Activated T-helper 1 cell treated with anti-CD3 and anti-CD28 coated beads, Interleukin-12 subunit alpha, Interleukin-12 subunit beta, Interleukin-2, Interleukin-4 antibody, amounts not matched to agents 30 ng/mL and 10 ng/mL and 1 ng/mL, durations not matched to agents 14 hours and 24 hours and 36 hours (primary cell): Measurements from ENCODE around the gene TNS4. TPM values are rescaled to one million over a fixed set of nuclear protein-coding genes. Genes with fewer than 3 reads are reported as not detected.

Experiments
- DNase-seq: peaks from one replicate; pipeline ENCODE4 v3.0.0; 2021; ENCODE audit warnings: low spot score
- H3K27ac Mint-ChIP-seq: one replicate; pipeline ENCODE4 v1.8.0; 2021; ENCODE audit warnings: mild to moderate bottlenecking, mixed read lengths
- H3K27me3 Mint-ChIP-seq: one replicate; pipeline ENCODE4 v1.8.0; 2022; ENCODE audit warnings: mild to moderate bottlenecking, moderate library complexity, mixed read lengths; ENCODE audit not compliant: insufficient read depth
- H3K36me3 Mint-ChIP-seq: one replicate; pipeline ENCODE4 v1.8.0; 2021; ENCODE audit warnings: low read depth, mixed read lengths
- H3K4me1 Mint-ChIP-seq: one replicate; pipeline ENCODE4 v1.8.0; 2021; ENCODE audit warnings: low read depth, mixed read lengths
- H3K4me3 Mint-ChIP-seq: one replicate; pipeline ENCODE4 v1.8.0; 2021; ENCODE audit warnings: mild to moderate bottlenecking, moderate library complexity, mixed read lengths
- H3K9me3 Mint-ChIP-seq: one replicate; pipeline ENCODE4 v1.8.0; 2021; ENCODE audit warnings: mixed read lengths
- intact Hi-C: fragments of 100-400 bp; cut with micrococcal nuclease; formaldehyde crosslinking; loops from one replicate; pipeline ENCODE4 v1.15.1; 2024
- total RNA-seq: library from RNA; stranded (reverse); gene quantifications from 2 replicates; pipeline ENCODE4 v1.2.3, GENCODE V29; 2022

Gene TNS4
- total RNA-seq, 1 donor from 2014 or later = 14.5 TPM

DNA sequence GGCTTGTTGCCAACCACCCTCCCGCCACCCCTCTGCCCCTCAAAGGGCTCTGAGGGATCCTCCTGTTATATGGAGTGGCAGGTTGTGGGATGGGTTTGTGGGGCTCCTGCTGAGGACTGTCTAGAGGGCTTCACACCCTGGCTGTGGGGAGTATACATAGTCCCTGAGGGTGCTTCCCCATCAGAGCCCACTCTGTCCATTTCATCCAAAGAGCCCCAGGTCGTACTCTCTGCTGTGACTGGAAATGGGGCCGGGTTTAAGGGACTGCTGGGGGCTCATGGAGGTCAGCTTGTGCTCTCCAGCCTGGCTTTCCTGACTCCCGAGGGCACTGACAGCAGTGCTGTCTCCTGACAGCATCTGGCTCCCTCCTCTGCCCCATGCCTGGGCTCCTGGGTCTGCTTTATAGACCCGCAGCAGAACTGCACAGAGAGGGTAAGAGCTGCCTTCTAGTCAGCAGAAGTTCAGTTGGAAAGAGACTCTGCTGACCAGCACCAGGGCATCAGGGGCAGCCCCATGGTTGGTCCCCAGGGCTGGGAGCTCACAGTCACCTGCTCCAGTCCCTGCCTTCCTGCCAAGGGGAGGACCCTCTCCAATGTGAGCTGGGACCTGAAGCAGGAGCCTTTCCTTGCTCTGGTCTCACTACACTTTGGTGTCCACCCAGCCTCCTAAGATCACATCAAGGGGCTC is 17.8 kb upstream of the TNS4 start:
- Mint-ChIP-seq H3K9me3 (peaks cover 8% of the 10 kb centered on the region), H3K27ac (peak overlapping the region; percentile 80), H3K4me3 (peak overlapping the region; percentile 80), H3K4me1 (peaks cover 96% of the 10 kb centered on the region), H3K27me3 (no peaks in the 10 kb centered on the region), H3K36me3 (peaks cover 45% of the 10 kb centered on the region)
- intact Hi-C loops = no loop called here
- no peak for DNase-seq

GRCh38 chr17:40518401-40519088 is 17.1 kb upstream of the TNS4 start:
- H3K27ac Mint-ChIP-seq = peak overlapping the region; percentile 80
- no peak for DNase-seq
- H3K4me3 Mint-ChIP-seq = peak overlapping the region; percentile 80
- H3K36me3 Mint-ChIP-seq = peaks cover 40% of the 10 kb centered on the region
- peaks cover 4% of the 10 kb centered on the region for H3K9me3 Mint-ChIP-seq
- H3K27me3 Mint-ChIP-seq = no peaks in the 10 kb centered on the region
- peaks cover 97% of the 10 kb centered on the region for H3K4me1 Mint-ChIP-seq
- intact Hi-C loops = no loop called here

- Mint-ChIP-seq H3K9me3 (no peaks in the 10 kb centered on the region), H3K27ac (peak overlapping the region; percentile 70), H3K27me3 (no peaks in the 10 kb centered on the region), H3K4me3 (peak overlapping the region; percentile 80), H3K36me3 (peaks cover 34% of the 10 kb centered on the region), H3K4me1 (peaks cover 91% of the 10 kb centered on the region)
- no peak for DNase-seq
- intact Hi-C loops = no loop called here
Measured at GRCh38 chr17:40517981-40518380, 16.6 kb upstream of the TNS4 start.

DNA sequence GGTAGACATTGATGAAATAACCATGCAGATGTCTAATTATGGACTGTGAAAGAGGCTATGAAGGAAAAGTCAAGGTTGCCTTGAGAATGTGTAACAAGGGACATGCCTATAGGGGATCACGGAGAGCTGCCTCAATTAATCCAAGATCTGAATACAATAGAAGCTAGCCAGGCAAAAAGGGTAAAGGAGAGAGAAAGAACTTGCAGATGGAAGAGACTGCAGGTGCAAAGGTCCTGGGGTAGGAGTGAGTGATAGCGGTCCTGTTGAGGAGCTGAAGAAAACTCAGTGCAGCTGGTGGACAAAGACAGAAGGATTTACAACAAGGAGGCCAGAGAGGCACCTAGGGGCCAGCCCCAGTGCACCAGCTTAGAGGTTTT is 15.9 kb upstream of the TNS4 start:
- Mint-ChIP-seq H3K4me1 (peaks cover 84% of the 10 kb centered on the region), H3K4me3 (peak overlapping the region; percentile 84), H3K27me3 (no peaks in the 10 kb centered on the region), H3K27ac (peak overlapping the region; percentile 97), H3K36me3 (peaks cover 27% of the 10 kb centered on the region), H3K9me3 (no peaks in the 10 kb centered on the region)
- DNase-seq = no peak
- intact Hi-C loops = no loop called here

GRCh38 chr17:40516581-40517285 is 15.3 kb upstream of the TNS4 start:
- intact Hi-C loops = loop anchor here (1.0 kb wide), 2 partner anchors 15 to 36 kb away; no protein-coding TSS in a partner anchor
- peak; percentile 78 for DNase-seq
- Mint-ChIP-seq H3K4me3 (peak overlapping the region; percentile 84), H3K27me3 (no peaks in the 10 kb centered on the region), H3K9me3 (no peaks in the 10 kb centered on the region), H3K36me3 (peaks cover 22% of the 10 kb centered on the region), H3K4me1 (peaks cover 79% of the 10 kb centered on the region), H3K27ac (peak overlapping the region; percentile 97)

DNA sequence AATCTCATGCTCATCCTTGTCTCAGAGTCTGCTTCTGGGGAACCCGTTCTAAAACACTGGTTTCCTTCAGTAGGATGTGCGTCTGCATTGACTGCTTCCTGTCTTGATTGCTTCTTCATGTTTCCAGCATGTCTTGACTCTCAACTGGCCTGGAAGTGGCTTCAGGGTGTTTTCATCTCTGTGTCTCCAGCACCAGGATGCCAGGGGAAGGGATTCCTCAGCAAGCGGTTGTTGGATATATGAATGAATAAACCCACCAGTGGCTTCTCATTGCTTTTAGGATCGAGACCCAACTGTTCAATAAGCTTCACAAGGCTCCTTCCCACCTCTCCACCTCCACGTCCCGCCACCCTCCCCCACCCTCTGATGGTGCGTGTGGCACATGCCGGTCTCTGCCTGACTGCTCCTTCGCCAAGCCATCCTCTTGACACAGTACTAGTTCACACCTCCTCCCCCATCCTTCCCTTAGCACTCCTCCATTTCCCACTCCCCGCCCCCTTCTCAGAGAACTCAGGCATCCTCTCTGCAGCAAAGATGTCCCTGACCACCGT is 14.1 kb upstream of the TNS4 start:
- peak; percentile 47 for DNase-seq
- H3K4me3 Mint-ChIP-seq = peak overlapping the region; percentile 84
- peaks cover 67% of the 10 kb centered on the region for H3K4me1 Mint-ChIP-seq
- H3K36me3 Mint-ChIP-seq = peaks cover 13% of the 10 kb centered on the region
- intact Hi-C loops = loop anchor here (1.0 kb wide), 2 partner anchors 16 to 35 kb away; no protein-coding TSS in a partner anchor
- peak overlapping the region; percentile 97 for H3K27ac Mint-ChIP-seq
- no peaks in the 10 kb centered on the region for H3K27me3 Mint-ChIP-seq
- no peaks in the 10 kb centered on the region for H3K9me3 Mint-ChIP-seq

GRCh38 chr17:40515011-40515410 is 13.6 kb upstream of the TNS4 start:
- Mint-ChIP-seq H3K36me3 (peaks cover 13% of the 10 kb centered on the region), H3K4me3 (peak overlapping the region; percentile 84), H3K4me1 (peaks cover 62% of the 10 kb centered on the region), H3K9me3 (no peaks in the 10 kb centered on the region), H3K27me3 (no peaks in the 10 kb centered on the region), H3K27ac (peak overlapping the region; percentile 97)
- DNase-seq = no peak
- intact Hi-C loops = no loop called here

- Mint-ChIP-seq H3K9me3 (no peaks in the 10 kb centered on the region), H3K36me3 (peaks cover 9% of the 10 kb centered on the region), H3K4me1 (peaks cover 55% of the 10 kb centered on the region), H3K4me3 (peak overlapping the region; percentile 13), H3K27me3 (no peaks in the 10 kb centered on the region), H3K27ac (peak overlapping the region; percentile 56)
- intact Hi-C loops = no loop called here
- DNase-seq = no peak
Measured at GRCh38 chr17:40514013-40514875, 12.8 kb upstream of the TNS4 start.

GRCh38 chr17:40511667-40512220 is 10.3 kb upstream of the TNS4 start:
- intact Hi-C loops = no loop called here
- no peak overlapping the region for H3K27ac Mint-ChIP-seq
- peaks cover 33% of the 10 kb centered on the region for H3K4me1 Mint-ChIP-seq
- H3K27me3 Mint-ChIP-seq = no peaks in the 10 kb centered on the region
- H3K9me3 Mint-ChIP-seq = no peaks in the 10 kb centered on the region
- no peak overlapping the region for H3K4me3 Mint-ChIP-seq
- DNase-seq = no peak
- peaks cover 2% of the 10 kb centered on the region for H3K36me3 Mint-ChIP-seq

DNA sequence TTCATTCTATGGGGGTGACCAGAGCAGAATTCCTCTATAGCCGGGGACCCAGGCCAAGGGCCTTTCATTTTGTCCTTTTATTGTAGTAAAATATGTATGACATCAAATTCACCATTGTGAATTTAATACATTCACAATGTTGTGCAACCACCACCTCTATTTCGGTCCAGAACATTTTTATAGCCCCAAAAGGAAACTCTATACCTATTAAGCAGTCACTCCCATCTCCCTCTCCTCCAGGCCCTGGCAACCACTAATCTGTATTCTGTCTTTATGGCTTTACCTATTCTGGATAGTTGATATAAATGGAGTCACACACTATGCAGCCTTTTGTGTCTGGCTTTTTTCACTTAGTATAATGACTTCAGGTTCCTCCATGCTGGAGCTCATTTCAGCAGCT is 9.7 kb upstream of the TNS4 start:
- intact Hi-C loops = no loop called here
- H3K9me3 Mint-ChIP-seq = no peaks in the 10 kb centered on the region
- peaks cover 33% of the 10 kb centered on the region for H3K4me1 Mint-ChIP-seq

GRCh38 chr17:40510328-40510648 is 8.9 kb upstream of the TNS4 start:
- H3K27ac Mint-ChIP-seq = no peak overlapping the region
- intact Hi-C loops = no loop called here
- DNase-seq = no peak
- no peaks in the 10 kb centered on the region for H3K27me3 Mint-ChIP-seq
- H3K36me3 Mint-ChIP-seq = peaks cover 5% of the 10 kb centered on the region
- H3K4me3 Mint-ChIP-seq = no peak overlapping the region
- H3K4me1 Mint-ChIP-seq = peaks cover 27% of the 10 kb centered on the region
- no peaks in the 10 kb centered on the region for H3K9me3 Mint-ChIP-seq

More for the DNA sequence above, 9.7 kb upstream of the TNS4 start:
- peaks cover 3% of the 10 kb centered on the region for H3K36me3 Mint-ChIP-seq
- H3K27ac Mint-ChIP-seq = no peak overlapping the region
- H3K27me3 Mint-ChIP-seq = no peaks in the 10 kb centered on the region
- DNase-seq = no peak
- H3K4me3 Mint-ChIP-seq = no peak overlapping the region
